Measurements from ENCODE around the gene CALML3. TPM values are rescaled to one million over a fixed set of nuclear protein-coding genes. Genes with fewer than 3 reads are reported as not detected.

CALML3 gene
- total and polyA plus RNA-seq, 4 donors, result 0.02 to 0.11 (median 0.04) TPM; not detected in 1

DNA sequence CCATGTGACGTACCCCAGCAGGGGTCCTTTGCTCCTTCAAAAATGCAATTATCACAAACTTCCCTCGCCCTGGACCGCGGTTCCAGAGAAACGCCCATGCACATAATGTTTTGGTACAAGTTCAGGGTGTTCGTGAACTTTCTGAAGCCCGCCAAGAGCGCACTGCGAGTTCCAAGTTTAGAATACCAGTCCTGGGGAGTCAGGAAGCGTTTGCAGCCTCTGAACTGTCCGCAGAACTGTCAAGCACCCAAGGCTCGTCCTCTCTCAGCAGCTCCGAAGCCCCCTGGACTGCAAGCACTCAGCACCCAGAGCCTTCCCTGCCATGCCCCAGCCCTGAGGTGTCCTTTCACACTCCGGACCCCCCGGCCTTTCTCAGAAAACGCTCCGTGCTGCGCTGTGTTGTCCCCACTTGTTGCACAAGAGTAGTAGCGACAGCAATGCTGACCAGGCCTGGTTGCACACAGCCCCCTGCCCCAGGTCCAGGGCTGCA is 30.3 kb downstream of the CALML3 start:
- no peaks in the 10 kb centered on the region for H3K9me3 ChIP-seq (ENCODE audit: control insufficient read depth in 4 of 4, insufficient read depth in 3 of 4, low read length in 3 of 4)
- no peak overlapping the region for H3K4me3 ChIP-seq
- no peak overlapping the region for H3K9ac ChIP-seq (ENCODE audit: insufficient read depth in 1 of 2, low read length in 2 of 2)
- H3K27me3 ChIP-seq (ENCODE audit: control insufficient read depth in 3 of 3, insufficient read depth in 3 of 3, low read length in 2 of 3), result no peaks in the 10 kb centered on the region
- DNase-seq, result peak in 2 of 3 donors; percentile 22 to 48
- no peaks in the 10 kb centered on the region for H3K36me3 ChIP-seq (ENCODE audit: control insufficient read depth in 4 of 4, insufficient read depth in 4 of 4, low read length in 4 of 4)
- WGBS, 2 donors, result 87 to 90% methylated on average over 19 of the region's 19 CpGs
- TF ChIP-seq, protein P1, sequence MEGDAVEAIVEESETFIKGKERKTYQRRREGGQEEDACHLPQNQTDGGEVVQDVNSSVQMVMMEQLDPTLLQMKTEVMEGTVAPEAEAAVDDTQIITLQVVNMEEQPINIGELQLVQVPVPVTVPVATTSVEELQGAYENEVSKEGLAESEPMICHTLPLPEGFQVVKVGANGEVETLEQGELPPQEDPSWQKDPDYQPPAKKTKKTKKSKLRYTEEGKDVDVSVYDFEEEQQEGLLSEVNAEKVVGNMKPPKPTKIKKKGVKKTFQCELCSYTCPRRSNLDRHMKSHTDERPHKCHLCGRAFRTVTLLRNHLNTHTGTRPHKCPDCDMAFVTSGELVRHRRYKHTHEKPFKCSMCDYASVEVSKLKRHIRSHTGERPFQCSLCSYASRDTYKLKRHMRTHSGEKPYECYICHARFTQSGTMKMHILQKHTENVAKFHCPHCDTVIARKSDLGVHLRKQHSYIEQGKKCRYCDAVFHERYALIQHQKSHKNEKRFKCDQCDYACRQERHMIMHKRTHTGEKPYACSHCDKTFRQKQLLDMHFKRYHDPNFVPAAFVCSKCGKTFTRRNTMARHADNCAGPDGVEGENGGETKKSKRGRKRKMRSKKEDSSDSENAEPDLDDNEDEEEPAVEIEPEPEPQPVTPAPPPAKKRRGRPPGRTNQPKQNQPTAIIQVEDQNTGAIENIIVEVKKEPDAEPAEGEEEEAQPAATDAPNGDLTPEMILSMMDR (IDR thresholded peaks at IDR 0.05; ENCODE audit: control extremely low read depth, extremely low read depth), result no peak
- ATAC-seq (ENCODE audit: insufficient read depth, low FRiP score), result no peak
- peaks cover 0 to 28% (median 6%) of the 10 kb centered on the region in 5 donors for H3K4me1 ChIP-seq (ENCODE audit: control insufficient read depth in 5 of 5, insufficient read depth in 5 of 5, low read length in 5 of 5)
- H3K27ac ChIP-seq (ENCODE audit: low read depth in 1 of 2, low read length in 1 of 2), result no peak overlapping the region

DNA sequence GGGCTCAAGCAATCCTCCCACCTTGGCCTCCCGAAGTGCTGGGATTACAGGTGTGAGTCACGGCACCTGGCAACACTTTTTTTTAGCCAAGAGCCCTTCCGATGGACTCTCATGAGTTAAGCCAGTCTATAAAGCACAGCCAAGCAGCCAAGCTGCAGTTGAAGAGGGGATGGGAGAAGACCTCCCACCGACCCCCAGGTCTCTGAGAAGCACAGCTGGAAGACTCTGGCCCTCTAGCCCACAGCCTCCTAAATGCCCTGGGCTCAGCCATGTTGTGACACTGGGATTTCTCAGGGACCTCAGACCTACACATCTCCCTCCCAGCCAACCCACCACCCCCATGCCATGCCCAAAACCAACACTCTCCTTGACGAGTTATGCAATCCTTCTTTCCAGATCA is 31.1 kb downstream of the CALML3 start:
- TF ChIP-seq, protein P1 (IDR thresholded peaks at IDR 0.05; ENCODE audit: control extremely low read depth, extremely low read depth), result no peak
- no peak for ATAC-seq (ENCODE audit: insufficient read depth, low FRiP score)
- H3K9me3 ChIP-seq (ENCODE audit: control insufficient read depth in 4 of 4, insufficient read depth in 3 of 4, low read length in 3 of 4), result no peaks in the 10 kb centered on the region
- WGBS, 2 donors, result 86 to 92% methylated on average over 5 of the region's 5 CpGs
- DNase-seq, result no peak
- no peak overlapping the region for H3K4me3 ChIP-seq
- H3K36me3 ChIP-seq (ENCODE audit: control insufficient read depth in 4 of 4, insufficient read depth in 4 of 4, low read length in 4 of 4), result no peaks in the 10 kb centered on the region
- H3K4me1 ChIP-seq (ENCODE audit: control insufficient read depth in 5 of 5, insufficient read depth in 5 of 5, low read length in 5 of 5), result peaks cover 0 to 31% (median 6%) of the 10 kb centered on the region in 5 donors
- no peaks in the 10 kb centered on the region for H3K27me3 ChIP-seq (ENCODE audit: control insufficient read depth in 3 of 3, insufficient read depth in 3 of 3, low read length in 2 of 3)
- no peak overlapping the region for H3K9ac ChIP-seq (ENCODE audit: insufficient read depth in 1 of 2, low read length in 2 of 2)
- no peak overlapping the region for H3K27ac ChIP-seq (ENCODE audit: low read depth in 1 of 2, low read length in 1 of 2)

DNA sequence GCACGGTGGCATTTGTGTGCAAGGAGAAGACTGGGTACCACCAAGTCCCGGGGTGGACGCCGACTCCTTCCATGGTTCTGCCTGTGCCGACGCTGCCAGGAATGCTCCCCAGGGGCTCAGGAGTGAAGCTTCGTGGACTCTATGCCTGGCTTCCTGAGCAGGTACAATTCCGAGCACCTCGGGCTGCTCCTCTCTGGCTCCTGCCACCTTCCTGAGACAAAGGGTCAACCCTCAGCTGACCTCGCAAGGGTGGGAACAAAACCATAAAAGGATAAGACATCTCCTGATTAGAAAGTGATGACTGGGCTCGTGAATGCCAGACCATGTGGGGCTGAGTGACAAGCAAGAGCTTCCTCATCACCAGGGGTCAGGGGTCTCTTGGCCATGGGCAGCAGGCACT is 31.8 kb downstream of the CALML3 start:
- no peak overlapping the region for H3K9ac ChIP-seq (ENCODE audit: insufficient read depth in 1 of 2, low read length in 2 of 2)
- DNase-seq (no peak), ATAC-seq (ENCODE audit: insufficient read depth, low FRiP score) (no peak)
- WGBS, 2 donors, result 88 to 93% methylated on average over 11 of the region's 11 CpGs
- no peaks in the 10 kb centered on the region for H3K27me3 ChIP-seq (ENCODE audit: control insufficient read depth in 3 of 3, insufficient read depth in 3 of 3, low read length in 2 of 3)
- peaks cover 0 to 31% (median 6%) of the 10 kb centered on the region in 5 donors for H3K4me1 ChIP-seq (ENCODE audit: control insufficient read depth in 5 of 5, insufficient read depth in 5 of 5, low read length in 5 of 5)
- TF ChIP-seq, protein P1 (IDR thresholded peaks at IDR 0.05; ENCODE audit: control extremely low read depth, extremely low read depth), result no peak
- H3K4me3 ChIP-seq, result no peak overlapping the region
- H3K36me3 ChIP-seq (ENCODE audit: control insufficient read depth in 4 of 4, insufficient read depth in 4 of 4, low read length in 4 of 4), result no peaks in the 10 kb centered on the region
- no peaks in the 10 kb centered on the region for H3K9me3 ChIP-seq (ENCODE audit: control insufficient read depth in 4 of 4, insufficient read depth in 3 of 4, low read length in 3 of 4)
- H3K27ac ChIP-seq (ENCODE audit: low read depth in 1 of 2, low read length in 1 of 2), result no peak overlapping the region

All from lung (tissue), 12 donors.